ENCODE results near the gene SLC1A7.

DNA sequence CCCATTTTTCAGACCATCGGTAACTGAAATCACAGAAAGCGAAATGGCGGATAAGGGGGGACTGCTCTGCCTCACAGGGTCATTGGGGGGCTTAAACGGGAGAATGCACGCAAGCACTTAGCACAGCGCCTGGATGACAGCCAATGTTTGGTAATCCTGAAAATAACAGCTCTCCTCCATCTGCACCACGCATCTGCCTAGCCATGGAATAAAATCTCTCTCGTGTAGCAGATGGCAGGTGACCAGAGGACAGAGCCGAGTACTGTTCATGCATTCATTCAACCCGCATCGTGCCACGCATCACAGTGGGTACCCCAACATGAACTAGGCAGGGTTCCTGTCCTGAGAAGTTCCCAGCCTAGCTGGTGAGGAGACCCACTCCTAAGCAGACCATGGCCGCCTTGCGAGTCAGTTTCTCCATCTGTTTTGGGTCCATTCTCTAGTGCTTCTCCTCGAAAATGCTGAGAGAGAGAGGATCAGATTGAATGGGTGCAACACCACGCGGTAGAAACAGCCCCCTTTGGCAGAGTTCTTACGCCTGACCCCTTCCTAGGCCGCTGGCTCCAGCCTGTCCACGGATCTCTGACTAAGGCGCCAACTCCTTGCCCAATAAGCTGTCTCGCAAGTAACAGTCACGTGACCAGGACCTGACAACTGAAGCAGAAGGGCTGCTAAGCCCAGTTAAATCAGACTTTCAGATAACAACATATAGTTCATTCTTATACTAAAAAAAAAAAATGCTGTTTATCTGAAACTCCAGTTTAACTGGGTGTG lies 7.3 kb downstream of the SLC1A7 start:
- TF ChIP-seq, protein P1, sequence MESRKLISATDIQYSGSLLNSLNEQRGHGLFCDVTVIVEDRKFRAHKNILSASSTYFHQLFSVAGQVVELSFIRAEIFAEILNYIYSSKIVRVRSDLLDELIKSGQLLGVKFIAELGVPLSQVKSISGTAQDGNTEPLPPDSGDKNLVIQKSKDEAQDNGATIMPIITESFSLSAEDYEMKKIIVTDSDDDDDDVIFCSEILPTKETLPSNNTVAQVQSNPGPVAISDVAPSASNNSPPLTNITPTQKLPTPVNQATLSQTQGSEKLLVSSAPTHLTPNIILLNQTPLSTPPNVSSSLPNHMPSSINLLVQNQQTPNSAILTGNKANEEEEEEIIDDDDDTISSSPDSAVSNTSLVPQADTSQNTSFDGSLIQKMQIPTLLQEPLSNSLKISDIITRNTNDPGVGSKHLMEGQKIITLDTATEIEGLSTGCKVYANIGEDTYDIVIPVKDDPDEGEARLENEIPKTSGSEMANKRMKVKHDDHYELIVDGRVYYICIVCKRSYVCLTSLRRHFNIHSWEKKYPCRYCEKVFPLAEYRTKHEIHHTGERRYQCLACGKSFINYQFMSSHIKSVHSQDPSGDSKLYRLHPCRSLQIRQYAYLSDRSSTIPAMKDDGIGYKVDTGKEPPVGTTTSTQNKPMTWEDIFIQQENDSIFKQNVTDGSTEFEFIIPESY (IDR thresholded peaks at IDR 0.05; ENCODE audit: extremely low read depth, insufficient replicate concordance, low read length) = no peak
- TF ChIP-seq, protein P2, sequence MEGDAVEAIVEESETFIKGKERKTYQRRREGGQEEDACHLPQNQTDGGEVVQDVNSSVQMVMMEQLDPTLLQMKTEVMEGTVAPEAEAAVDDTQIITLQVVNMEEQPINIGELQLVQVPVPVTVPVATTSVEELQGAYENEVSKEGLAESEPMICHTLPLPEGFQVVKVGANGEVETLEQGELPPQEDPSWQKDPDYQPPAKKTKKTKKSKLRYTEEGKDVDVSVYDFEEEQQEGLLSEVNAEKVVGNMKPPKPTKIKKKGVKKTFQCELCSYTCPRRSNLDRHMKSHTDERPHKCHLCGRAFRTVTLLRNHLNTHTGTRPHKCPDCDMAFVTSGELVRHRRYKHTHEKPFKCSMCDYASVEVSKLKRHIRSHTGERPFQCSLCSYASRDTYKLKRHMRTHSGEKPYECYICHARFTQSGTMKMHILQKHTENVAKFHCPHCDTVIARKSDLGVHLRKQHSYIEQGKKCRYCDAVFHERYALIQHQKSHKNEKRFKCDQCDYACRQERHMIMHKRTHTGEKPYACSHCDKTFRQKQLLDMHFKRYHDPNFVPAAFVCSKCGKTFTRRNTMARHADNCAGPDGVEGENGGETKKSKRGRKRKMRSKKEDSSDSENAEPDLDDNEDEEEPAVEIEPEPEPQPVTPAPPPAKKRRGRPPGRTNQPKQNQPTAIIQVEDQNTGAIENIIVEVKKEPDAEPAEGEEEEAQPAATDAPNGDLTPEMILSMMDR (IDR thresholded peaks at IDR 0.05 in 2 of 3, conservative IDR thresholded peaks at IDR 0.05 in 1 of 3; ENCODE audit: borderline replicate concordance in 1 of 3, insufficient read depth in 1 of 3, low read depth in 2 of 3, low read length in 2 of 3) = no peak
- no peak for TF ChIP-seq EGR1 (IDR thresholded peaks at IDR 0.05; ENCODE audit: low read depth)
- TF ChIP-seq EZH2 (IDR thresholded peaks at IDR 0.05) = no peak

Data from HCT116 (cell line).